Chondrocyte (in vitro differentiated cells): ENCODE results near the gene FAM32A. TPM values are rescaled to one million over a fixed set of nuclear protein-coding genes. Genes with fewer than 3 reads are reported as not detected.

Experiments
- DNase-seq: peaks from one replicate; pipeline ENCODE4 v3.0.0; 2021; ENCODE audit warnings: mixed read lengths, low spot score
- H3K27ac Mint-ChIP-seq: one replicate; pipeline ENCODE4 v1.8.0; 2021; ENCODE audit warnings: mild to moderate bottlenecking, moderate library complexity, mixed read lengths; ENCODE audit not compliant: unreplicated experiment
- H3K27me3 Mint-ChIP-seq: 2 replicates; pipeline ENCODE4 v1.8.0; 2021; ENCODE audit warnings: low read depth, mixed read lengths
- H3K36me3 Mint-ChIP-seq: 2 replicates; pipeline ENCODE4 v1.8.0; 2021; ENCODE audit warnings: low read depth, mixed read lengths
- H3K4me1 Mint-ChIP-seq: 2 replicates; pipeline ENCODE4 v1.8.0; 2021; ENCODE audit warnings: low read depth, mild to moderate bottlenecking, mixed read lengths
- H3K4me3 Mint-ChIP-seq: one replicate; pipeline ENCODE4 v1.8.0; 2021; ENCODE audit warnings: mild to moderate bottlenecking, moderate library complexity, mixed read lengths; ENCODE audit not compliant: unreplicated experiment
- H3K9me3 Mint-ChIP-seq: 2 replicates; pipeline ENCODE4 v1.8.0; 2021; ENCODE audit warnings: low read depth, mixed read lengths
- total RNA-seq: library from RNA; stranded (reverse); gene quantifications from 3 replicates; pipeline ENCODE4 v1.2.1, GENCODE V29; 2021
- TF ChIP-seq, protein P1 (sequence below): fragments of 200-600 bp; sonication (generic); IDR thresholded peaks from 2 replicates; pipeline ENCODE4 v1.5.0; 2021; ENCODE audit warnings: antibody characterized with exemption, mild to moderate bottlenecking, moderate library complexity

The FAM32A gene
- total RNA-seq, 1 donor from 2014 or later: 64.9 TPM

DNA sequence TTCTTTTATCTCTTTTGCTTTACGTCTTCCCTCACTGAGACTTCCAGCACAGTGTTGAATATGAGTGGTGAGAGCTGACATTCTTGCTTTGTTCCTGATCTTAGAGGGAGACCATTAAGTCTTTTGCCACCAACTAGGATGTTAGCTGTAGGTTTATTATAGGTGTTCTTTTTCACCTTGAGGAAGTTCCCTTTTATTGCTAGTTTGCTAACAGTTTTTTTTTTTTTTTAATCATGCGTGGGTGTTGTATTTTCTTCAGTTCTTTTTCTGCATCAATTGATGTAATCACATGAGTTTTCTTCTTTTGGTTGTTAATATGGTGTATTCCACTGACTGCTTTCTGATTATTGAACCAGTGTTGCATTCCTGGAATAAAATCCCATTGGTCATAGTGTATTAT is 33.6 kb downstream of the FAM32A start:
- DNase-seq: no peak
- TF ChIP-seq, protein P1, sequence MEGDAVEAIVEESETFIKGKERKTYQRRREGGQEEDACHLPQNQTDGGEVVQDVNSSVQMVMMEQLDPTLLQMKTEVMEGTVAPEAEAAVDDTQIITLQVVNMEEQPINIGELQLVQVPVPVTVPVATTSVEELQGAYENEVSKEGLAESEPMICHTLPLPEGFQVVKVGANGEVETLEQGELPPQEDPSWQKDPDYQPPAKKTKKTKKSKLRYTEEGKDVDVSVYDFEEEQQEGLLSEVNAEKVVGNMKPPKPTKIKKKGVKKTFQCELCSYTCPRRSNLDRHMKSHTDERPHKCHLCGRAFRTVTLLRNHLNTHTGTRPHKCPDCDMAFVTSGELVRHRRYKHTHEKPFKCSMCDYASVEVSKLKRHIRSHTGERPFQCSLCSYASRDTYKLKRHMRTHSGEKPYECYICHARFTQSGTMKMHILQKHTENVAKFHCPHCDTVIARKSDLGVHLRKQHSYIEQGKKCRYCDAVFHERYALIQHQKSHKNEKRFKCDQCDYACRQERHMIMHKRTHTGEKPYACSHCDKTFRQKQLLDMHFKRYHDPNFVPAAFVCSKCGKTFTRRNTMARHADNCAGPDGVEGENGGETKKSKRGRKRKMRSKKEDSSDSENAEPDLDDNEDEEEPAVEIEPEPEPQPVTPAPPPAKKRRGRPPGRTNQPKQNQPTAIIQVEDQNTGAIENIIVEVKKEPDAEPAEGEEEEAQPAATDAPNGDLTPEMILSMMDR: no peak
- Mint-ChIP-seq H3K9me3 (peaks cover 13% of the 10 kb centered on the region), H3K27me3 (no peaks in the 10 kb centered on the region), H3K27ac (no peak overlapping the region), H3K4me3 (no peak overlapping the region), H3K36me3 (peaks cover 46% of the 10 kb centered on the region), H3K4me1 (peaks cover 11% of the 10 kb centered on the region)

DNA sequence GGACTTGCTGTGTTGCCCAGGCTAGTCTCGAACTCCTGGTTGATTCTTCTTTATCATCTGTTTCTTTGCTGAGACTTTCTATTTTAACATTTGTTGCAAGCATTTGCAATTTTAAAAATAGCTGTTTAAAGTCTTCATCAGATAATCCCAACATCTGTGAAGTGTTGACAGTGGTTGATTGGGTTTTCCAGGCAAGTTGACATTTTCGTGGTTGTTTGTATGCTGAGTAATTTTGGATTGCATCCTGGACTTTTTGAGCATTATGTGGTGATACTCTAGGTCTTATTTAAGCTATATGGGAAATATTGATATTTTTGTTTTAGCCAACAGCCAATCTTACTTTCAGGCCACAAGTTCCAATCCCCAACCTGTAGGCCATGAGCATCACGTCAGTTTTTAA is 37.6 kb downstream of the FAM32A start:
- Mint-ChIP-seq H3K36me3 (peaks cover 43% of the 10 kb centered on the region), H3K9me3 (peaks cover 13% of the 10 kb centered on the region), H3K4me1 (no peaks in the 10 kb centered on the region), H3K27ac (no peak overlapping the region), H3K27me3 (no peaks in the 10 kb centered on the region), H3K4me3 (no peak overlapping the region)
- TF ChIP-seq, protein P1: no peak
- no peak for DNase-seq

DNA sequence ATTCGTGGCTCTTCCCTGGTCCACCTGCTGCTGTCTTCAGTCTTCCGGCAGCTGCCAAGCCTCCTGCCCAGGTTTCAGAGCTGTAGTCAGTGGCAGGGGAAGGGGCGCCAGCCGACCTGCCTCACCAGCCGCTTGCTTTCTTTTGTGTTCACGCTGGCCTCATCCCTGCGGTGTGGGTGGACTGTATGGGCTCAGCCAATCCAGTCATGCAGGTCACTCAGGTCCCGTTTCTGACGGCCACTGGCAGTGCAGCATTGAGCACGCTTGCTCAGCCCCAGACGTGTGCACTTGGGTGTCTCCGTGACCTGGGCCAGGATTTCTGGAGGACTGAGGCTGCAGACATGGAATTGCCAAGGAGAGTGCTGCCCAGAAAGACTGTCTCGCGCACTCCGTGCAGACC is 38.5 kb downstream of the FAM32A start:
- no peaks in the 10 kb centered on the region for H3K4me1 Mint-ChIP-seq
- H3K27me3 Mint-ChIP-seq: no peaks in the 10 kb centered on the region
- H3K36me3 Mint-ChIP-seq: peaks cover 45% of the 10 kb centered on the region
- peaks cover 13% of the 10 kb centered on the region for H3K9me3 Mint-ChIP-seq
- TF ChIP-seq, protein P1: no peak
- no peak overlapping the region for H3K4me3 Mint-ChIP-seq
- DNase-seq: no peak
- H3K27ac Mint-ChIP-seq: no peak overlapping the region

DNA sequence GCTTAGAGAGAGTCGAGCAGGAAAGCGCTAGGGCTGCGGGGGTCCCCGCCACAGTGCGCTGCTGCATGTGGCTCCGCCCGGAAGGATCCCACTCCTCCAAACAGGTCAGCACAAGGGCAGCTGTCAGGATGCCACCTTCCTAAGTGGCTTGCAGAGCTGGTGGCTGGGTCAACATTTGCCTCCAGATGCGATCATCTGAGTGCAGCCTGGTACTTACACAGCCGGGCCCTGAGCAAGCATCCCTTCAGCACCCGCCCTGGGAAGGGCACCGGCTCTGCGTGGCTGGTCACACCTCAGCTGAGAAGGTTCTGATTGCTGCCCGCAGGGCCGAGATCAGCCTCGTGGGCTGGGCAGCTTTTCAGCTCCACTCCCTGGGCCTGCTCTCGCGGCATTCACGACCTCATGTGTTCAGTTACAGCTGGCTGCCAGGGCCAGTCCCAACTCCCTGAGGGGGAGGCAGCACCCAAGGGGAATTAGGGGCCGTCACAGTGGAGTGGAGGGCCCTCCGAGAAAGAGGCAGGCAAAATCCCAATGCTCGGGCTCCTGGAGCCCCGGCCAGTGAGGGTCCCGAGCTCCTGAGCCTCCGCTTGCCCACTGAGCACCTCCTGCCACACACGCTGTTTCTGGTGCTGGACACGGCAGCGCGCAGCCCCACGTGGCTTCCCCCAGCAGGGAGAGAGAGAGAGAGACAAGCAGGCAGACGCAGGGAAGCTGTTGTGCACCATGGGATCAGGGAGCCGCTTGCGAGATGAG is 39.3 kb downstream of the FAM32A start:
- TF ChIP-seq, protein P1: no peak
- no peak for DNase-seq
- Mint-ChIP-seq H3K27me3 (no peaks in the 10 kb centered on the region), H3K36me3 (peaks cover 43% of the 10 kb centered on the region), H3K4me3 (no peak overlapping the region), H3K27ac (no peak overlapping the region), H3K4me1 (no peaks in the 10 kb centered on the region), H3K9me3 (peaks cover 13% of the 10 kb centered on the region)

DNA sequence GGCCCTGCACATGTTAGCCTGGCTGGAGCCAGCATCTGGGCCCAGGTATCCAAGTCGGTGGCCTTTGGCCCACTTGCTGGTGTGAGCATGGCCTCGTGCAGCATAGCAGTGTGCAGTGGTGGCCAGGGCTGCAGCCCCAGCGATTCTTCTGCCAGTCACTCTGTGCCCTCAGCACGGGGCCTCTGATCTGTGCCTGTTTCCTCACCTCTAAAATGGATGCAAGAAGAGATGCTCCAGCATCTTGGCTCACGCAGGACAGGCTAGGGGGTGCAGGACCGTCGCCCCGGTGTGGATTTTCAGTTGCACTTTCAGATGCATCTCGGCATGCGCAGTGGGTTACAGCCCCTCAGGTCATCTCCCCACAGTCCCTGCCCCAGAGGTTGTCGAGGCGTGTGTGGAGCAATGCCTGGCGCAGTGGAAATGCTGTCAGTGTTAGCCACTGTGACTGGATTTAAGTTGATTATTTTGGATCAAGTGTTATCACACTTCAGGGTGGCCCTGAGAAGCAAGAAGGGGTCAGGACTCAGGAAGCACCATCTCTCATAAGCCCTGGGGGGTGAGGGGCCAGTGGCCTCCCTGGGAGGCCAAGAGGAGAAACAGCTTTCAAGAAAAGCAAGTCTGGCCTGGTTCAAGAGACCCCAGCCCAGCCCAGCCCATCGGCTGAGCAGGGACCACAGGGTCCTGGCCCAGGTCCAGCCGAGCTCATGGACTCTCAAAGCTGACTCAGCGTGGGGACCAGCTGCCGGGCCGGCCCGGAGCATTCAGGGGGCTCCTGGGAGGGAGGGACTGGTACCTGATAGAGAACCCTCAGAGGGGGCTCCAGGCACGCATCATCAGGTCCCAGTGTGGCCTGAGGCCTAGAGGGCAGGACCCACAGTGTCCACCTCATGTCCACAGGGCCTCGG is 40.3 kb downstream of the FAM32A start:
- Mint-ChIP-seq H3K27ac (no peak overlapping the region), H3K9me3 (peaks cover 10% of the 10 kb centered on the region), H3K27me3 (no peaks in the 10 kb centered on the region), H3K4me1 (no peaks in the 10 kb centered on the region), H3K36me3 (peaks cover 39% of the 10 kb centered on the region), H3K4me3 (no peak overlapping the region)
- TF ChIP-seq, protein P1: no peak
- DNase-seq: no peak
